Measurements from ENCODE around the gene ACSBG1. TPM values are rescaled to one million over a fixed set of nuclear protein-coding genes. Genes with fewer than 3 reads are reported as not detected.

Gene ACSBG1
- total RNA-seq: not detected in 2 replicates

GRCh38 chr15:78234515-78235040 lies at the start of gene ACSBG1:
Gene ACSBG1, minus strand, starts transcription at chr15:78234565. Its CDS starts 64 bp downstream, at chr15:78234501.
- no peak for DNase-seq (ENCODE audit: low read depth, low spot score)

GRCh38 chr15:78282324-78282723 lies 48.0 kb upstream of the ACSBG1 start:
- DNase-seq (ENCODE audit: low read depth, low spot score): no peak

GRCh38 chr15:78280319-78281072 lies 46.1 kb upstream of the ACSBG1 start:
- DNase-seq (ENCODE audit: low read depth, low spot score): no peak

- DNase-seq (ENCODE audit: low read depth, low spot score): no peak
Measured at GRCh38 chr15:78276064-78276943, 41.9 kb upstream of the ACSBG1 start.

- no peak for DNase-seq (ENCODE audit: low read depth, low spot score)
Measured at GRCh38 chr15:78274994-78275393, 40.6 kb upstream of the ACSBG1 start.

- DNase-seq (ENCODE audit: low read depth, low spot score): no peak
Measured at GRCh38 chr15:78272776-78273175, 38.4 kb upstream of the ACSBG1 start.

- DNase-seq (ENCODE audit: low read depth, low spot score): no peak
Measured at GRCh38 chr15:78272316-78272715, 38.0 kb upstream of the ACSBG1 start.

- DNase-seq (ENCODE audit: low read depth, low spot score): no peak
Measured at GRCh38 chr15:78266806-78267205, 32.4 kb upstream of the ACSBG1 start.

GRCh38 chr15:78266229-78266628 lies 31.9 kb upstream of the ACSBG1 start:
- DNase-seq (ENCODE audit: low read depth, low spot score): no peak

GRCh38 chr15:78265752-78266224 lies 31.4 kb upstream of the ACSBG1 start:
- DNase-seq (ENCODE audit: low read depth, low spot score): no peak

GRCh38 chr15:78265137-78265460 lies 30.7 kb upstream of the ACSBG1 start:
- no peak for DNase-seq (ENCODE audit: low read depth, low spot score)

- DNase-seq (ENCODE audit: low read depth, low spot score): no peak
Measured at GRCh38 chr15:78264304-78265136, 30.2 kb upstream of the ACSBG1 start, which contains the start of gene DNAJA4. Gene DNAJA4, plus strand, starts transcription at chr15:78264562. Its CDS starts 202 bp downstream, at chr15:78264764.

GRCh38 chr15:78263907-78264303 lies 29.5 kb upstream of the ACSBG1 start:
- DNase-seq (ENCODE audit: low read depth, low spot score): no peak

- no peak for DNase-seq (ENCODE audit: low read depth, low spot score)
Measured at GRCh38 chr15:78263351-78263781, 29.0 kb upstream of the ACSBG1 start.

- DNase-seq (ENCODE audit: low read depth, low spot score): no peak
Measured at GRCh38 chr15:78261062-78261461, 26.7 kb upstream of the ACSBG1 start.

GRCh38 chr15:78260489-78260888 lies 26.1 kb upstream of the ACSBG1 start:
- DNase-seq (ENCODE audit: low read depth, low spot score): no peak

GRCh38 chr15:78259232-78259631 lies 24.9 kb upstream of the ACSBG1 start:
- no peak for DNase-seq (ENCODE audit: low read depth, low spot score)

- DNase-seq (ENCODE audit: low read depth, low spot score): no peak
Measured at GRCh38 chr15:78257681-78258080, 23.3 kb upstream of the ACSBG1 start.

GRCh38 chr15:78256044-78256437 lies 21.7 kb upstream of the ACSBG1 start:
- DNase-seq (ENCODE audit: low read depth, low spot score): no peak

GRCh38 chr15:78255421-78256043 lies 21.2 kb upstream of the ACSBG1 start:
- no peak for DNase-seq (ENCODE audit: low read depth, low spot score)

GRCh38 chr15:78251136-78251535 lies 16.8 kb upstream of the ACSBG1 start:
- no peak for DNase-seq (ENCODE audit: low read depth, low spot score)
